Esophagus squamous epithelium (tissue), 4 donors: ENCODE data around the gene PAPPA.

Source experiments
- CTCF ChIP-seq, 6 experiments: fragments of 450-650 bp in 4 of 6; fragments of 200-600 bp in 2 of 6; sonication (generic) in 2 of 6; IDR thresholded peaks; one replicate each; pipeline ENCODE4 v1.5.1; 2016 to 2019; ENCODE audit warnings: antibody characterized with exemption in 6 of 6, mild to moderate bottlenecking in 4 of 6, moderate library complexity in 4 of 6
- POLR2A ChIP-seq, 4 donors: fragments of 450-650 bp; IDR thresholded peaks; one replicate each; pipeline ENCODE4 v1.6.1; 2017; ENCODE audit warnings: antibody characterized with exemption in 4 of 4, mild to moderate bottlenecking in 4 of 4, moderate library complexity in 3 of 4

GRCh38 chr9:116156621-116157314 lies 3.2 kb downstream of the PAPPA start:
- TF ChIP-seq POLR2A (IDR thresholded peaks at IDR 0.05) (no peak), CTCF (IDR thresholded peaks at IDR 0.05) (no peak)
